ENCODE results near the gene SCP2. TPM values are rescaled to one million over a fixed set of nuclear protein-coding genes. Genes with fewer than 3 reads are reported as not detected.

The SCP2 gene
- total and polyA plus RNA-seq, 2 of the 4 experiments (the other 2 are of a cell fraction): 70.4 to 83.1 TPM

GRCh38 chr1:53046930-53047329, 119.9 kb downstream of the SCP2 start:
- no CpG with 5 or more reads among the region's 2 CpGs for WGBS, 2 experiments (ENCODE audit: extremely low coverage in 2 of 2, insufficient read length in 1 of 2)
- Histone ChIP-seq H3K9ac (ENCODE audit: low read depth, low read length) (no peak overlapping the region), H3K4me3 (ENCODE audit: insufficient read depth, low read depth, low read length) (no peak overlapping the region), H2AK5ac (ENCODE audit: low read depth, low read length) (peak overlapping the region; percentile 92), H3K4ac (ENCODE audit: low read depth, low read length) (peak overlapping the region; percentile 81), H3K79me1 (ENCODE audit: low read depth in 1 of 2, low read length in 2 of 2) (peaks cover 2 to 40% of the 10 kb centered on the region in 2 experiments; a peak in 3 of 4 replicates), H2BK5ac (ENCODE audit: low read depth, low read length, poor library complexity, severe bottlenecking) (peak overlapping the region; percentile 61), H3K27ac (ENCODE audit: insufficient read depth, low read length) (peak overlapping the region; percentile 15), H3K23ac (ENCODE audit: low read depth, low read length) (peak overlapping the region; percentile 94), H3K4me1 (ENCODE audit: control insufficient read depth, insufficient read depth, low read length) (peaks cover 20% of the 10 kb centered on the region), H3K9me1 (ENCODE audit: insufficient read depth, low read length) (peaks cover 15% of the 10 kb centered on the region), H2AK9ac (replicated peaks; ENCODE audit: low read depth, low read length, poor library complexity) (peak overlapping the region; percentile 2), H3K18ac (ENCODE audit: low read depth, low read length) (peak overlapping the region; percentile 69), H3K56ac (ENCODE audit: extremely low read depth, insufficient read depth, low read length) (no peak overlapping the region; the same call in 1 of the 2 replicates), H3K36me3 (ENCODE audit: control insufficient read depth, insufficient read depth, low read length) (peaks cover 8% of the 10 kb centered on the region), H3K27me3 (ENCODE audit: control insufficient read depth, insufficient read depth, low read length) (no peaks in the 10 kb centered on the region), H3K14ac (replicated peaks; ENCODE audit: low read depth, low read length) (peak overlapping the region; percentile 97), H3K9me3 (ENCODE audit: control insufficient read depth, insufficient read depth, low read length) (no peaks in the 10 kb centered on the region), H2BK20ac (ENCODE audit: low read depth, low read length) (peak overlapping the region; percentile 90), H4K8ac (ENCODE audit: low read depth in 2 of 2, low read length in 2 of 2) (peak overlapping the region; percentile 77 to 88), H3K4me2 (ENCODE audit: low read depth, low read length) (no peak overlapping the region), H2AFZ (replicated peaks; ENCODE audit: low read length, poor library complexity) (peak overlapping the region; percentile 62), H4K20me1 (ENCODE audit: insufficient read depth, low read length) (no peaks in the 10 kb centered on the region), H2BK15ac (ENCODE audit: low read depth, low read length) (peak overlapping the region; percentile 67), H4K5ac (ENCODE audit: low read depth, low read length) (peak overlapping the region; percentile 78), H2BK120ac (ENCODE audit: low read depth, low read length) (peak overlapping the region; percentile 79), H4K91ac (ENCODE audit: insufficient read depth, low read depth, low read length) (peak overlapping the region; percentile 89)
- dilution Hi-C loops (cut with HindIII; ENCODE audit: low sequenced_read_pairs, unreplicated experiment) (no loop called here), in situ Hi-C loops (cut with MboI; ENCODE audit: low sequenced_read_pairs) (no loop called here), intact Hi-C loops (cut with micrococcal nuclease) (no loop called here)
- DNase-seq (peak; percentile 64), ATAC-seq (ENCODE audit: low read depth) (no peak)
- TF ChIP-seq USF2 (IDR thresholded peaks at IDR 0.05; ENCODE audit: low read depth, low read length): peak; percentile 69; the same call in 1 of the 2 replicates
- no peak for TF ChIP-seq FOS (IDR thresholded peaks at IDR 0.05; ENCODE audit: low read depth, low read length)
- no peak for TF ChIP-seq MXI1 (IDR thresholded peaks at IDR 0.05; ENCODE audit: borderline replicate concordance, low read depth, low read length)
- ChIA-PET CTCF (no interaction called here), POLR2A (ENCODE audit: unreplicated experiment) (no interaction called here)
- no TSS peak for BruUV-seq (replicated peaks)
